Mucosa of descending colon (tissue), 3 donors: ENCODE data around the gene GNAT2. TPM values are rescaled to one million over a fixed set of nuclear protein-coding genes. Genes with fewer than 3 reads are reported as not detected.

Experiments
- ATAC-seq: fragments of 200-7000 bp; cut with Tn5 transposase; one replicate; pipeline ENCODE4 v1.9.1; 2020; ENCODE audit warnings: mild to moderate bottlenecking, moderate library complexity
- DNase-seq, 3 donors: peaks; one replicate each; pipeline ENCODE4 v3.0.0-alpha.2; 2020
- H3K36me3 ChIP-seq: fragments of 200-600 bp; one replicate; pipeline ENCODE4 v1.8.0; 2021; ENCODE audit warnings: low read depth, mild to moderate bottlenecking
- H3K4me1 ChIP-seq: fragments of 200-600 bp; one replicate; pipeline ENCODE4 v1.8.0; 2021; ENCODE audit warnings: low read depth, mild to moderate bottlenecking
- H3K4me3 ChIP-seq: fragments of 200-600 bp; one replicate; pipeline ENCODE4 v1.8.0; 2021; ENCODE audit warnings: mild to moderate bottlenecking
- H3K9me3 ChIP-seq: fragments of 200-600 bp; one replicate; pipeline ENCODE4 v1.8.0; 2021; ENCODE audit warnings: mild to moderate bottlenecking
- intact Hi-C, 2 donors: fragments of 100-400 bp; cut with DNase I in 1 of 2; cut with micrococcal nuclease in 1 of 2; formaldehyde crosslinking; loops; one replicate each; pipeline versions ENCODE4 v1.11.0 to v1.11.1; 2022; cut with DNase I, micrococcal nuclease
- total RNA-seq, 3 donors: library from RNA; stranded (reverse); fragmentation: NEBNext Ultra II Directional in 2 of 3; extraction: Animal tissue kit (Norgen Biotek cat#: 25700) in 2 of 3; gene quantifications; one replicate each; pipeline versions ENCODE4 v1.2.1 to v1.2.4, GENCODE V29; 2021 to 2023
- TF ChIP-seq, protein P1 (sequence below): fragments of 200-600 bp; IDR thresholded peaks from one replicate; pipeline ENCODE4 v1.8.0; 2022; ENCODE audit warnings: antibody characterized with exemption, mild to moderate bottlenecking
- donor health status: DM: no; HTN: no; CAD: no; lungs with moderate emphysema.
- donor health status: DM: no; HTN: no; CAD: no.
- donor health status: DM: no; HTN: yes; CAD: no.

GNAT2 gene
- total RNA-seq, 3 donors from 2014 or later: not detected

DNA sequence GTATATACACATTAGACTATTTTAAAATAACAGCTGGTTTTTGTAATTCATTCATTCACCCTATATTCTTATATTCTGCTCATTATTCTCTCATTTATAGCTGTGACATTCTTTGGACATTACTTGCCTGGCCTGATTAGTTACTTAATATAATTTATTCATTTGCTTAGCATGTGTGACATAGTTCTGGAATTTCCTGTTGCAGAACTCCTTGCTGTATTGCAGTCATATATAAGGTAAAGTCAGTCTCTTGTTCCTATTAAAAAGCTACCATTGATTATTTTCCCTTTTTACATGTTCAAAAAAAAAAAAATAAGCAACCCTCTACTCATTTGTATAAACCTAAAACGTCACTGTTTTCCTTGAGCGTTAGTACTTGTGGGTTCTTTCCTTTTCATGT lies 23.9 kb downstream of the GNAT2 start:
- Histone ChIP-seq H3K36me3 (no peaks in the 10 kb centered on the region), H3K9me3 (no peaks in the 10 kb centered on the region), H3K4me3 (no peak overlapping the region), H3K4me1 (no peaks in the 10 kb centered on the region)
- no peak for DNase-seq
- intact Hi-C loops: no loop called here
- TF ChIP-seq, protein P1, sequence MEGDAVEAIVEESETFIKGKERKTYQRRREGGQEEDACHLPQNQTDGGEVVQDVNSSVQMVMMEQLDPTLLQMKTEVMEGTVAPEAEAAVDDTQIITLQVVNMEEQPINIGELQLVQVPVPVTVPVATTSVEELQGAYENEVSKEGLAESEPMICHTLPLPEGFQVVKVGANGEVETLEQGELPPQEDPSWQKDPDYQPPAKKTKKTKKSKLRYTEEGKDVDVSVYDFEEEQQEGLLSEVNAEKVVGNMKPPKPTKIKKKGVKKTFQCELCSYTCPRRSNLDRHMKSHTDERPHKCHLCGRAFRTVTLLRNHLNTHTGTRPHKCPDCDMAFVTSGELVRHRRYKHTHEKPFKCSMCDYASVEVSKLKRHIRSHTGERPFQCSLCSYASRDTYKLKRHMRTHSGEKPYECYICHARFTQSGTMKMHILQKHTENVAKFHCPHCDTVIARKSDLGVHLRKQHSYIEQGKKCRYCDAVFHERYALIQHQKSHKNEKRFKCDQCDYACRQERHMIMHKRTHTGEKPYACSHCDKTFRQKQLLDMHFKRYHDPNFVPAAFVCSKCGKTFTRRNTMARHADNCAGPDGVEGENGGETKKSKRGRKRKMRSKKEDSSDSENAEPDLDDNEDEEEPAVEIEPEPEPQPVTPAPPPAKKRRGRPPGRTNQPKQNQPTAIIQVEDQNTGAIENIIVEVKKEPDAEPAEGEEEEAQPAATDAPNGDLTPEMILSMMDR: no peak
- no peak for ATAC-seq

DNA sequence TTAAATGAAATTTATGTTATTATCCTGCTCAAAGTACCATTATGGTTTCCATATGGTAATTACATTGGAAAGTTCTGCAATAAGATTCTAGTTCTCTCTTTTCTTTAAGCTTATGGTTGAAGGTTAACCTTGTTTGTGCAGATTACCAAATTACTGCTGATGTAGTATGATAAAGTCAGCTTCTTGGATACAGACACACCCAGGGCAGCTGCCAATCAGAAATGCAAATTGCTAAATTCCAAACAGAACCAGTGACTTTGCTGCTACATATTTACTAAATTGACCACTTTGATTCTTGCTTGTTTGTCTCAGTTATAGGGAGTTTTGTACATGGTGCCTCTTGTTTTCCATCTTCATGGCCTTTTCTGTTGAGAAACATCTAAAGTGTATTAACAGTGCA lies 26.5 kb downstream of the GNAT2 start:
- Histone ChIP-seq H3K9me3 (no peaks in the 10 kb centered on the region), H3K36me3 (no peaks in the 10 kb centered on the region), H3K4me3 (no peak overlapping the region), H3K4me1 (no peaks in the 10 kb centered on the region)
- ATAC-seq: no peak
- DNase-seq: no peak
- intact Hi-C loops: no loop called here
- TF ChIP-seq, protein P1: no peak

GRCh38 chr1:109589679-109590078 lies 29.7 kb downstream of the GNAT2 start:
- Histone ChIP-seq H3K36me3 (peaks cover 6% of the 10 kb centered on the region), H3K9me3 (no peaks in the 10 kb centered on the region), H3K4me1 (no peaks in the 10 kb centered on the region), H3K4me3 (no peak overlapping the region)
- DNase-seq (no peak), ATAC-seq (no peak)
- TF ChIP-seq, protein P1: no peak
- intact Hi-C loops: no loop called here

DNA sequence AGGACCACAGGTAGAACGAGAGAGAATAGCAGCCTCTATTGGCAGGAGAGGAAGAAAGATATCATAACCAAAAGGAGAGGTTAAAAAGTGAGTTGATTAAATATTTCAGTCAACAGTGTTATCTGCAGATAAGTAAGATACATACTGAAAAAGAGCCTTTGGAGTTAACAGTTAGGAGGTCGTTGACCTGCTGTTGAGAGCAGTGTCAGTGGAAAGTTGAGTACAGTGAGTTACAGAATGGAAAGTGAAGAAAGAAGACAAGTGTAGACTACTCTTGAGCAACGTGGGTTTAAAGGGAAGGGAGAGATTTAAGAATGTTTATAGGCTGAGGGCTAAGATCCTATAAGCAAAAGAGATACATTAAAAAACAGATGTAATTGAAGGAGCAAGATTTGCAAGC lies 30.2 kb downstream of the GNAT2 start:
- Histone ChIP-seq H3K9me3 (no peaks in the 10 kb centered on the region), H3K4me3 (no peak overlapping the region), H3K36me3 (peaks cover 6% of the 10 kb centered on the region), H3K4me1 (no peaks in the 10 kb centered on the region)
- ATAC-seq (no peak), DNase-seq (no peak)
- intact Hi-C loops: no loop called here
- TF ChIP-seq, protein P1: no peak

- Histone ChIP-seq H3K4me3 (no peak overlapping the region), H3K9me3 (no peaks in the 10 kb centered on the region), H3K4me1 (no peaks in the 10 kb centered on the region), H3K36me3 (peaks cover 12% of the 10 kb centered on the region)
- ATAC-seq (no peak), DNase-seq (no peak)
- intact Hi-C loops: no loop called here
- TF ChIP-seq, protein P1: no peak
Measured at GRCh38 chr1:109586055-109586454, 33.4 kb downstream of the GNAT2 start.

DNA sequence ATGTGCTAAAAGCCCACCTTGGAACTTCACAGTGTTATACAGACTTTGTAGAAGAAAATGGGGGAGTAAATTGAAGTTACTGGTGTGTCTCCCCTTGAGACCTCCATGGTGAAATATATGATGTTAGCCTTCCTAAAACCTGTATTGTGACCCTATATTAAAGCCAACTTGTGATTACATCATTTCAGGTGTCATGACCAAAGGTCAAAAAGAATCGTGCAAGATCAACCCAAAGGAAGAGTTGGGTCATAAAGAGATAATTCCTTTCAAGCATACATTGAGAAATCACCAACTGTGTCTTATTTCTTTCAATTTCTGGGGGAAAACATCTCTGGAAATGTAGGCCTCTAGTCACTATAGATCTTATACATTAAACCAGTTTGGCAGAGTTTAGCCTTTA lies 34.6 kb downstream of the GNAT2 start:
- ATAC-seq (no peak), DNase-seq (no peak)
- Histone ChIP-seq H3K4me1 (no peaks in the 10 kb centered on the region), H3K9me3 (no peaks in the 10 kb centered on the region), H3K4me3 (no peak overlapping the region), H3K36me3 (peaks cover 12% of the 10 kb centered on the region)
- intact Hi-C loops: no loop called here
- TF ChIP-seq, protein P1: no peak
